ENCODE data around the gene GALNT2.

DNA sequence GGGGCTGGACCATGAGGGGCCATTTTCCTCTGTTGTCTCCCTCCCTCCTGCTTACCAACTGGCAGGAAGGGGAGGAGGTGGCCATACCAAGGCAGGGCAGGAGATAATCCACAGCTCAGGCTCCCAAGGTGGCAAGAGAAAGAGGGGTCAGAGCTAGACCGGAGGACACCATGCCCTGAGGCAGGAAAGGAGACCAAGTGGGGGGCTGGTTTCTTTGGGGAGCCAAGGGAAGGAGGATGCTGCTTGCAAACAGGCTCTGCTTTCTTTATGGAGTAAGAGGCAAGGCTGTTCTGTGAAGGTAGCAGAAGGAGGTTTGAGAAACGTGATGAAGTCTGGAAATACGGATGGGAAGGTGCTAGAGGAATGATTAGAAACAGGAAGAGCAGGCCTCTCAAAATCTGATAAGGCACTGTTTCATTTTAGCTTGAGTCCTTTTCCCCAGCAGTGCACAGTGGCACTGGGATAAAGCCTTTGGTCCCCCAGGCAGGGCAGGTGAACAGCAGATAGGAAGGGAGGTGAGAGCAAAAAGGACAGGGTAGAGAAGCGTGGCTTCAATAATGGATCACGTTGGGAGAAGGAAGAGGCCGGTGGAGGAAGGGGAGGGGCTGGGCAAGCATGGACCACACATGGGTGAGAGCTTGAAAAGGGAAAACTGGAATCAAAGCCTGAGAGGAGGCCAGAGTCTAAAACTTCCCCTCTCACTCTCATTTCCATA lies 44.2 kb upstream of the GALNT2 start:
- TF ChIP-seq, protein P1, sequence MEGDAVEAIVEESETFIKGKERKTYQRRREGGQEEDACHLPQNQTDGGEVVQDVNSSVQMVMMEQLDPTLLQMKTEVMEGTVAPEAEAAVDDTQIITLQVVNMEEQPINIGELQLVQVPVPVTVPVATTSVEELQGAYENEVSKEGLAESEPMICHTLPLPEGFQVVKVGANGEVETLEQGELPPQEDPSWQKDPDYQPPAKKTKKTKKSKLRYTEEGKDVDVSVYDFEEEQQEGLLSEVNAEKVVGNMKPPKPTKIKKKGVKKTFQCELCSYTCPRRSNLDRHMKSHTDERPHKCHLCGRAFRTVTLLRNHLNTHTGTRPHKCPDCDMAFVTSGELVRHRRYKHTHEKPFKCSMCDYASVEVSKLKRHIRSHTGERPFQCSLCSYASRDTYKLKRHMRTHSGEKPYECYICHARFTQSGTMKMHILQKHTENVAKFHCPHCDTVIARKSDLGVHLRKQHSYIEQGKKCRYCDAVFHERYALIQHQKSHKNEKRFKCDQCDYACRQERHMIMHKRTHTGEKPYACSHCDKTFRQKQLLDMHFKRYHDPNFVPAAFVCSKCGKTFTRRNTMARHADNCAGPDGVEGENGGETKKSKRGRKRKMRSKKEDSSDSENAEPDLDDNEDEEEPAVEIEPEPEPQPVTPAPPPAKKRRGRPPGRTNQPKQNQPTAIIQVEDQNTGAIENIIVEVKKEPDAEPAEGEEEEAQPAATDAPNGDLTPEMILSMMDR (IDR thresholded peaks at IDR 0.05), result no peak
- TF ChIP-seq POLR2A (IDR thresholded peaks at IDR 0.05), result no peak
